C4-2B (cell line): Measurements from ENCODE around the gene GRB7.

Experiments
- CTCF ChIP-seq: fragments of 450-650 bp; conservative IDR thresholded peaks from 2 replicates; pipeline ENCODE4 v1.5.1; 2017; ENCODE audit warnings: mild to moderate bottlenecking
- ZFX ChIP-seq: fragments of 450-650 bp; IDR thresholded peaks from 2 replicates; pipeline ENCODE4 v1.6.1; 2017

- TF ChIP-seq CTCF, result no peak
- no peak for TF ChIP-seq ZFX
Observed at GRCh38 chr17:39744836-39745215, 7.1 kb downstream of the GRB7 start.
